K562 (cell line): ENCODE data around the gene MYADML2. TPM values are rescaled to one million over a fixed set of nuclear protein-coding genes. Genes with fewer than 3 reads are reported as not detected.
A peak's percentile ranks its signal among the peaks of the same experiment; 100 is the strongest.

Experiments used
- JUND ChIP-seq, 2 experiments: IDR thresholded peaks; 2 replicates in 1 of 2; 3 replicates in 1 of 2; pipeline ENCODE4 v1.6.1; 2011; ENCODE audit warnings: borderline replicate concordance in 2 of 2, low read depth in 2 of 2, low read length in 2 of 2, improper control_type of control experiment in 1 of 2, missing biosample characterization in 1 of 2, missing genetic modification characterization in 1 of 2, missing genetic modification reagents in 1 of 2
- KDM5B ChIP-seq: fragments of 200-600 bp; sonication (generic); IDR thresholded peaks from 2 replicates; pipeline ENCODE4 v1.6.1; 2012; ENCODE audit warnings: low read depth, mild to moderate bottlenecking, moderate library complexity, low read length, control low read depth, inconsistent platforms; ENCODE audit not compliant: insufficient replicate concordance
- KLF1 ChIP-seq: fragments of 450-650 bp; IDR thresholded peaks from 2 replicates; pipeline ENCODE4 v1.6.1; 2016; ENCODE audit warnings: missing genetic modification characterization, missing compliant biosample characterization
- MECOM ChIP-seq: fragments of 250-450 bp; sonication (Bioruptor Pico); IDR thresholded peaks from 2 replicates; pipeline ENCODE4 v1.8.0; 2022; ENCODE audit warnings: inconsistent platforms
- SRF ChIP-seq, 2 experiments: fragments of 250-450, 450-650 bp in 1 of 2; sonication (Bioruptor Pico) in 1 of 2; sonication (generic) in 1 of 2; formaldehyde crosslinking; IDR thresholded peaks; 2 replicates each; pipeline versions ENCODE4 v1.5.0 to v1.5.1; 2020 to 2022; ENCODE audit warnings: mild to moderate bottlenecking in 1 of 2, missing genetic modification reagents in 1 of 2
- TAF7 ChIP-seq: fragments of 450-650 bp; IDR thresholded peaks from 2 replicates; pipeline ENCODE4 v1.6.1; 2016; ENCODE audit warnings: missing genetic modification characterization, missing compliant biosample characterization
- ZBTB7A ChIP-seq: IDR thresholded peaks from 2 replicates; pipeline ENCODE4 v1.6.1; 2011; ENCODE audit warnings: low read depth, mild to moderate bottlenecking, low read length, moderate library complexity, borderline replicate concordance; ENCODE audit not compliant: control insufficient read depth
- polyA plus RNA-seq, 8 experiments: library from polyadenylated mRNA; depleted of rRNA in 4 of 8; stranded (reverse) in 5 of 8; unstranded in 3 of 8; fragments of >200 nt; fragmentation: Nextera tagmentation in 2 of 8; fragmentation: Illumina TruSeq in 1 of 8; extraction: Ambion mirVana in 2 of 8; extraction: Trizol in 1 of 8; gene quantifications; 2 replicates each; pipeline versions ENCODE4 v1.2.1 to v1.2.3, GENCODE V29; 2011 to 2014; ENCODE audit warnings: inconsistent platforms in 1 of 8, missing spikeins in 1 of 8
- total RNA-seq, 7 experiments: library from RNA; depleted of rRNA in 6 of 7; stranded (reverse); fragments of >200 nt in 6 of 7; fragmentation: Illumina TruSeq in 2 of 7; extraction: Trizol in 2 of 7; gene quantifications; 2 replicates each; pipeline versions ENCODE4 v1.2.1 to v1.2.3, GENCODE V29; 2011 to 2021; ENCODE audit warnings: low replicate concordance in 1 of 7
- TF ChIP-seq, protein P1 (sequence below), 2 experiments: IDR thresholded peaks; 2 replicates each; pipeline ENCODE4 v1.6.1; 2012; ENCODE audit warnings: improper control_type of control experiment in 2 of 2, low read depth in 2 of 2, low read length in 2 of 2, borderline replicate concordance in 1 of 2
- TF ChIP-seq, protein P2 (sequence below): fragments of 200-600 bp; sonication (generic); IDR thresholded peaks from one replicate; pipeline ENCODE4 v1.6.1; 2012; ENCODE audit warnings: mild to moderate bottlenecking, low read depth, low read length, inconsistent platforms

MYADML2 gene
- total and polyA plus RNA-seq, 9 of the 15 experiments (the other 6 are each of a cell fraction or from before 2014, with no cell fraction given) = not detected

DNA sequence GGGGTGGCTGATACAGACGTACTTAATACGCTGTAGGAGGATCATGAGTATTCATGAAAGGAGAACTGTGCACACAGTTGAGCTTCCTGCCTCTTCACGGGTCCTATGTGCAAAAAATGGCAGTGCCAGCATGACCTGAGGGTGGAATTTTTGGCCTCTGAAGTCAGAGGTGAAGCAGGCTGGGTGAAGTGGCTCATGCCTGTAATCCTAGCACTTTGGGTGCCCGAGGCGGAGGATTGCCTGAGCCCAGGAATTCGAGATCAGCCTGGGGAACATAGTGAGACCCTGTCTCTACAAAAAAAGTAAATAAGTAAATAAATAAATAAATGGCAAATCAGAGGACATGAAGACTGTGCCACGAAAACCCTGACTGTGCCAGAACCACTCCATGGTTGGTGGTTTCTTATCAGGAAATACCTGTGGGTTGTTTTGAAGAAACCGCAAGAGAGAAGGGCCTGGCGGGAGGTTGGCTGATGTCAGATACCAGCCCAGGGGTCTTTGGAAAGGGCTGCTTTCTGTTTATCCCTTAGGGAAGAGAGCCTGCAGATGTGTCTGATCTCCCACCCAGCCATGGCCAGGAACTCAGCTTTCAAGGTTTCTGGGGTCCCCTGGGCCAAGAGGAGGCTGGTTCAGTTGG is 33.8 kb upstream of the MYADML2 start (continued):
- TF ChIP-seq, protein P1, sequence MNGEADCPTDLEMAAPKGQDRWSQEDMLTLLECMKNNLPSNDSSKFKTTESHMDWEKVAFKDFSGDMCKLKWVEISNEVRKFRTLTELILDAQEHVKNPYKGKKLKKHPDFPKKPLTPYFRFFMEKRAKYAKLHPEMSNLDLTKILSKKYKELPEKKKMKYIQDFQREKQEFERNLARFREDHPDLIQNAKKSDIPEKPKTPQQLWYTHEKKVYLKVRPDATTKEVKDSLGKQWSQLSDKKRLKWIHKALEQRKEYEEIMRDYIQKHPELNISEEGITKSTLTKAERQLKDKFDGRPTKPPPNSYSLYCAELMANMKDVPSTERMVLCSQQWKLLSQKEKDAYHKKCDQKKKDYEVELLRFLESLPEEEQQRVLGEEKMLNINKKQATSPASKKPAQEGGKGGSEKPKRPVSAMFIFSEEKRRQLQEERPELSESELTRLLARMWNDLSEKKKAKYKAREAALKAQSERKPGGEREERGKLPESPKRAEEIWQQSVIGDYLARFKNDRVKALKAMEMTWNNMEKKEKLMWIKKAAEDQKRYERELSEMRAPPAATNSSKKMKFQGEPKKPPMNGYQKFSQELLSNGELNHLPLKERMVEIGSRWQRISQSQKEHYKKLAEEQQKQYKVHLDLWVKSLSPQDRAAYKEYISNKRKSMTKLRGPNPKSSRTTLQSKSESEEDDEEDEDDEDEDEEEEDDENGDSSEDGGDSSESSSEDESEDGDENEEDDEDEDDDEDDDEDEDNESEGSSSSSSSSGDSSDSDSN (IDR thresholded peaks at IDR 0.05; ENCODE audit: borderline replicate concordance in 1 of 2, low read depth in 2 of 2, low read length in 2 of 2) = no peak
- TF ChIP-seq KDM5B (no peak), SRF (CRISPR knock-in tag; IDR thresholded peaks at IDR 0.05) (no peak), ZBTB7A (peak; percentile 65; the same call in 1 of the 2 replicates), TAF7 (tag) (no peak), JUND (IDR thresholded peaks at IDR 0.05; ENCODE audit: borderline replicate concordance, low read depth, low read length) (0 out of 2 replicates have a peak, but pooled peaks have one; percentile 7), JUND (tag; IDR thresholded peaks at IDR 0.05; ENCODE audit: borderline replicate concordance, low read depth, low read length) (no peak), MECOM (CRISPR knock-in tag) (no peak), KLF1 (tag) (no peak)
- TF ChIP-seq, protein P2, sequence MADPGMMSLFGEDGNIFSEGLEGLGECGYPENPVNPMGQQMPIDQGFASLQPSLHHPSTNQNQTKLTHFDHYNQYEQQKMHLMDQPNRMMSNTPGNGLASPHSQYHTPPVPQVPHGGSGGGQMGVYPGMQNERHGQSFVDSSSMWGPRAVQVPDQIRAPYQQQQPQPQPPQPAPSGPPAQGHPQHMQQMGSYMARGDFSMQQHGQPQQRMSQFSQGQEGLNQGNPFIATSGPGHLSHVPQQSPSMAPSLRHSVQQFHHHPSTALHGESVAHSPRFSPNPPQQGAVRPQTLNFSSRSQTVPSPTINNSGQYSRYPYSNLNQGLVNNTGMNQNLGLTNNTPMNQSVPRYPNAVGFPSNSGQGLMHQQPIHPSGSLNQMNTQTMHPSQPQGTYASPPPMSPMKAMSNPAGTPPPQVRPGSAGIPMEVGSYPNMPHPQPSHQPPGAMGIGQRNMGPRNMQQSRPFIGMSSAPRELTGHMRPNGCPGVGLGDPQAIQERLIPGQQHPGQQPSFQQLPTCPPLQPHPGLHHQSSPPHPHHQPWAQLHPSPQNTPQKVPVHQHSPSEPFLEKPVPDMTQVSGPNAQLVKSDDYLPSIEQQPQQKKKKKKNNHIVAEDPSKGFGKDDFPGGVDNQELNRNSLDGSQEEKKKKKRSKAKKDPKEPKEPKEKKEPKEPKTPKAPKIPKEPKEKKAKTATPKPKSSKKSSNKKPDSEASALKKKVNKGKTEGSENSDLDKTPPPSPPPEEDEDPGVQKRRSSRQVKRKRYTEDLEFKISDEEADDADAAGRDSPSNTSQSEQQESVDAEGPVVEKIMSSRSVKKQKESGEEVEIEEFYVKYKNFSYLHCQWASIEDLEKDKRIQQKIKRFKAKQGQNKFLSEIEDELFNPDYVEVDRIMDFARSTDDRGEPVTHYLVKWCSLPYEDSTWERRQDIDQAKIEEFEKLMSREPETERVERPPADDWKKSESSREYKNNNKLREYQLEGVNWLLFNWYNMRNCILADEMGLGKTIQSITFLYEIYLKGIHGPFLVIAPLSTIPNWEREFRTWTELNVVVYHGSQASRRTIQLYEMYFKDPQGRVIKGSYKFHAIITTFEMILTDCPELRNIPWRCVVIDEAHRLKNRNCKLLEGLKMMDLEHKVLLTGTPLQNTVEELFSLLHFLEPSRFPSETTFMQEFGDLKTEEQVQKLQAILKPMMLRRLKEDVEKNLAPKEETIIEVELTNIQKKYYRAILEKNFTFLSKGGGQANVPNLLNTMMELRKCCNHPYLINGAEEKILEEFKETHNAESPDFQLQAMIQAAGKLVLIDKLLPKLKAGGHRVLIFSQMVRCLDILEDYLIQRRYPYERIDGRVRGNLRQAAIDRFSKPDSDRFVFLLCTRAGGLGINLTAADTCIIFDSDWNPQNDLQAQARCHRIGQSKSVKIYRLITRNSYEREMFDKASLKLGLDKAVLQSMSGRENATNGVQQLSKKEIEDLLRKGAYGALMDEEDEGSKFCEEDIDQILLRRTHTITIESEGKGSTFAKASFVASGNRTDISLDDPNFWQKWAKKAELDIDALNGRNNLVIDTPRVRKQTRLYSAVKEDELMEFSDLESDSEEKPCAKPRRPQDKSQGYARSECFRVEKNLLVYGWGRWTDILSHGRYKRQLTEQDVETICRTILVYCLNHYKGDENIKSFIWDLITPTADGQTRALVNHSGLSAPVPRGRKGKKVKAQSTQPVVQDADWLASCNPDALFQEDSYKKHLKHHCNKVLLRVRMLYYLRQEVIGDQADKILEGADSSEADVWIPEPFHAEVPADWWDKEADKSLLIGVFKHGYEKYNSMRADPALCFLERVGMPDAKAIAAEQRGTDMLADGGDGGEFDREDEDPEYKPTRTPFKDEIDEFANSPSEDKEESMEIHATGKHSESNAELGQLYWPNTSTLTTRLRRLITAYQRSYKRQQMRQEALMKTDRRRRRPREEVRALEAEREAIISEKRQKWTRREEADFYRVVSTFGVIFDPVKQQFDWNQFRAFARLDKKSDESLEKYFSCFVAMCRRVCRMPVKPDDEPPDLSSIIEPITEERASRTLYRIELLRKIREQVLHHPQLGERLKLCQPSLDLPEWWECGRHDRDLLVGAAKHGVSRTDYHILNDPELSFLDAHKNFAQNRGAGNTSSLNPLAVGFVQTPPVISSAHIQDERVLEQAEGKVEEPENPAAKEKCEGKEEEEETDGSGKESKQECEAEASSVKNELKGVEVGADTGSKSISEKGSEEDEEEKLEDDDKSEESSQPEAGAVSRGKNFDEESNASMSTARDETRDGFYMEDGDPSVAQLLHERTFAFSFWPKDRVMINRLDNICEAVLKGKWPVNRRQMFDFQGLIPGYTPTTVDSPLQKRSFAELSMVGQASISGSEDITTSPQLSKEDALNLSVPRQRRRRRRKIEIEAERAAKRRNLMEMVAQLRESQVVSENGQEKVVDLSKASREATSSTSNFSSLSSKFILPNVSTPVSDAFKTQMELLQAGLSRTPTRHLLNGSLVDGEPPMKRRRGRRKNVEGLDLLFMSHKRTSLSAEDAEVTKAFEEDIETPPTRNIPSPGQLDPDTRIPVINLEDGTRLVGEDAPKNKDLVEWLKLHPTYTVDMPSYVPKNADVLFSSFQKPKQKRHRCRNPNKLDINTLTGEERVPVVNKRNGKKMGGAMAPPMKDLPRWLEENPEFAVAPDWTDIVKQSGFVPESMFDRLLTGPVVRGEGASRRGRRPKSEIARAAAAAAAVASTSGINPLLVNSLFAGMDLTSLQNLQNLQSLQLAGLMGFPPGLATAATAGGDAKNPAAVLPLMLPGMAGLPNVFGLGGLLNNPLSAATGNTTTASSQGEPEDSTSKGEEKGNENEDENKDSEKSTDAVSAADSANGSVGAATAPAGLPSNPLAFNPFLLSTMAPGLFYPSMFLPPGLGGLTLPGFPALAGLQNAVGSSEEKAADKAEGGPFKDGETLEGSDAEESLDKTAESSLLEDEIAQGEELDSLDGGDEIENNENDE = no peak
